GM15510 (cell line): ENCODE measurements around the gene LGALSL.

ENCODE experiments used
- POLR2A ChIP-seq: IDR thresholded peaks from 3 replicates; pipeline ENCODE4 v1.6.1; 2011; ENCODE audit warnings: borderline replicate concordance; ENCODE audit not compliant: insufficient read length; ENCODE audit errors: extremely low read depth

The LGALSL gene

GRCh38 chr2:64426183-64426952, 27.6 kb upstream of the LGALSL start:
- no peak for TF ChIP-seq POLR2A

- TF ChIP-seq POLR2A, result no peak
These were observed 19.8 kb upstream of the LGALSL start for GRCh38 chr2:64434039-64434657.

- TF ChIP-seq POLR2A, result no peak
These were observed 16.1 kb upstream of the LGALSL start for GRCh38 chr2:64437883-64438282.

DNA sequence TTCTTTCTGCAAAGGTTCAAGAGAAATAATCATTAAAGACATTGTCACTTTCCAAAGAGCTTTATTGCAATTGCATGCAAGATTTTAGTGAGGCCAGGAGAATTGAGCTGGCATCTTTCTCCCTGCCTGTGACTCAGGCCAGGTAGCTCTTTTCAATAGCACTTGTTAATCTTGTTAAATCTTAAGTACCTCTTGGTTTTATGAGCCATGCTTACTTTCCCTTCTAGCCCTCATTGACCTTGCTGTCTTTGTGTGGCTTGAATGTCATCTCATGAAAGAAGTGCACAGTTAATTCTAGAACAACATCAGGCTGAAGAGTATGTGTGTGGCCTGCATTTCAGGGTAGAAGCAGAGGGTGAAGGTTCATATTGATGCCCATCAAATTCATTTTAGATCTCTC, 14.8 kb upstream of the LGALSL start:
- no peak for TF ChIP-seq POLR2A

GRCh38 chr2:64440843-64441242, 13.1 kb upstream of the LGALSL start:
- TF ChIP-seq POLR2A, result no peak

- TF ChIP-seq POLR2A, result no peak
These were observed 11.7 kb upstream of the LGALSL start for GRCh38 chr2:64442277-64442676.

DNA sequence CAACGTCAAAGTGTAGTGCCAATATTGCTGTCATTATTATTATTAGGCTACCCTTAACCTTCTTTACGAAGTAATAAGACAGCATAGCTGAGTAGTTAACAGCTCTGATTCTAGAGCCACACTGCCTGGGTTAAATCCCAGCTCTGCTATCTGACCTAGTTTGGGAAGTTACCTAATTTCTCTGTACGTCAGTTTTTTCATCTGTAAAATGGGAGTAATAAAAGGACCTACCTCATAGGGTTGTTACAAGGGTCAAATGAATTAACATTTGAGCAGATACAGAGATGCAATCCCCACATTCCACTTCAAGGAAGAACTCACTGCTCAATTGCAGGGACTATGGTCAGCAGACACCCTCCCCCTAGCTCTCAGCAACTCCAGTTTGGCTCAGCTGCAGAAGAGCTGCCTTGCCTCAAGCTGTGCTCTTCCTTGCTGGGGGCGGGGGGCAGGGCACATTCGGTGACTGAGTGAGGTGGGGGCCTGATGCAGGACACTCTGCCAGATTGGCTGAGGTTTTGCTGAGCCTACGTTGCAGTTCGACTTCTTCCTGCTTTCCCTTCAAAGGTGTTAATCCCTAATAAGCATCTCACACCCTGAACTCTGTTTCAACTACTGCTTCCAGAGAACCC, 11.0 kb upstream of the LGALSL start:
- TF ChIP-seq POLR2A, result no peak

- no peak for TF ChIP-seq POLR2A
These were observed 6.5 kb upstream of the LGALSL start for GRCh38 chr2:64447317-64448040.

- TF ChIP-seq POLR2A, result no peak
These were observed 5.9 kb upstream of the LGALSL start for GRCh38 chr2:64448041-64448426.

DNA sequence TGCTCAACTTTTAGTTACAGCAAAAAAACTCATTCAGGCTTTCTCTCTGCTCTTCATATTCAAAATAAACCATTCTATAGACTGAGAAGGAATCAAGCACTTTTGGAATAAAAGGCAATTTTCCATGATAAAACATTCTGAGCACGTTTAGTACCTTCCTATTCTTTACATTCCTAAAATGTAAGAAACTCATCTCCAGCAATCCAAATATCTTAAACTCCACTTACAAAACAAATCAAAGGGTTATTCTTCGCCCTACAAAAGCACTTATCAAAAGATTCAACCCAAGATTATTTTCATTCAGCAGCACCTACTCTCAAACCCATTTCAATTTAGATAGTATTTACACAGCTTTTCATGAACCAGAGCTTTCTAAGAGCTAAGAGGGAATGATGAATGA, 2.9 kb upstream of the LGALSL start:
- no peak for TF ChIP-seq POLR2A

- TF ChIP-seq POLR2A, result peak; percentile 16
These were observed 697 bp downstream of the LGALSL start for GRCh38 chr2:64454386-64455332.

DNA sequence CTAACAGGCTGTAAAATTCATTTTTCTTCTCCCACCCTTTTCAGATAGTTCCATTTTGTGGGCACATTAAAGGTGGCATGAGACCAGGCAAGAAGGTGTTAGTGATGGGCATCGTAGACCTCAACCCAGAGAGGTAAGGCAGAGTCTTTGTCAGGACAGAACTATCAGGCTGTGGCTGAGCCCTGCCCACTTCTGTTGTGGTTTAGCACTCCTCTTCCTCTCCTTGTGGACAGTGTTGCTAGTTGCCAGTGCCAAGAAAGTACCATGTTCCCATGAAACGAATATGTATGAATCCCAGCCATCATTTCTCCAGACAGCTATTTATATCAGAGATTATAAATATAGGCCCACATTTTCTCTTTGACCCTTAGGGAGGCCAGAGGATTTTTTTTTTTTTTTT, 1.6 kb downstream of the LGALSL start:
- TF ChIP-seq POLR2A, result no peak

- no peak for TF ChIP-seq POLR2A
These were observed 2.3 kb downstream of the LGALSL start for GRCh38 chr2:64456293-64456692.

DNA sequence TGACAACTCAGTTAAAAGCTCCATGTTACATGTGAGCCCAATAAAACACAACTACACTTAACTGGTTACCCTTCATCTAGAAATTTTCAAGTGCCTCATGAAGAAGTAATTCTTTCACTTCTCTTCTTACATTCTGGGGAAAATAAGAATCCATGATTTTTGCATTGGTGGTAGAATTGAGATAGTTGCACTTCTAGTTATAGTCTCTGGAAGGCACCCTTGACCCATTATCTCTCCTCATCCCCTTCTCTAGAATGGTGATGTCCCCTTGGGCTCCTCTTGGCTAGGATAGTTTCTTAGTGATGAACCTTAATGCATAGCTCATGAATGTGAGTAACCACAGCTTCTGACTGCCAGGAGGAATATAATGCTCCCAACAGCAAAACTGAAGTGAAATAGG, 3.6 kb downstream of the LGALSL start:
- TF ChIP-seq POLR2A, result no peak
